Tibial nerve (tissue), 4 donors: ENCODE data around the gene TADA3. TPM values are rescaled to one million over a fixed set of nuclear protein-coding genes. Genes with fewer than 3 reads are reported as not detected.

Source experiments
- DNase-seq, 2 donors: peaks; one replicate each; pipeline ENCODE4 v3.0.0-alpha.2; 2019; ENCODE audit warnings: low spot score in 2 of 2
- H3K27ac ChIP-seq, 4 donors: fragments of 200-600 bp; sonication (generic) in 3 of 4; one replicate each; pipeline ENCODE4 v1.5.1; 2017 to 2019; ENCODE audit warnings: mild to moderate bottlenecking in 1 of 4
- H3K27me3 ChIP-seq, 2 donors: fragments of 200-600 bp; sonication (generic) in 1 of 2; one replicate each; pipeline versions ENCODE4 v1.5.1 to v1.6.0; 2017 to 2019
- H3K36me3 ChIP-seq, 3 donors: fragments of 200-600 bp; sonication (generic); one replicate each; pipeline ENCODE4 v1.5.1; 2018 to 2019
- H3K4me1 ChIP-seq, 4 donors: fragments of 200-600 bp; sonication (generic) in 3 of 4; one replicate each; pipeline ENCODE4 v1.5.1; 2017 to 2019
- H3K4me3 ChIP-seq, 4 donors: fragments of 200-600 bp; sonication (generic) in 3 of 4; one replicate each; pipeline ENCODE4 v1.5.1; 2017 to 2019; ENCODE audit warnings: mild to moderate bottlenecking in 1 of 4, moderate library complexity in 1 of 4
- H3K9me3 ChIP-seq, 4 donors: fragments of 200-600 bp; sonication (generic) in 3 of 4; one replicate each; pipeline ENCODE4 v1.5.1; 2017 to 2019
- CTCF ChIP-seq, 5 experiments: fragments of 200-600 bp in 3 of 5; fragments of 450-650 bp in 2 of 5; sonication (generic) in 3 of 5; IDR thresholded peaks; one replicate each; pipeline ENCODE4 v1.5.1; 2016 to 2019; ENCODE audit warnings: antibody characterized with exemption in 5 of 5, mild to moderate bottlenecking in 3 of 5, moderate library complexity in 2 of 5
- EP300 ChIP-seq, 2 donors: sonication (generic); formaldehyde crosslinking; IDR thresholded peaks; one replicate each; pipeline ENCODE4 v1.6.1; 2017; ENCODE audit warnings: antibody characterized with exemption in 2 of 2, mild to moderate bottlenecking in 1 of 2
- POLR2A ChIP-seq, 2 donors: fragments of 450-650 bp; IDR thresholded peaks; one replicate each; pipeline ENCODE4 v1.6.1; 2017; ENCODE audit warnings: antibody characterized with exemption in 2 of 2, mild to moderate bottlenecking in 2 of 2, moderate library complexity in 2 of 2
- WGBS, 2 donors: methylation state at CpG; one replicate each; pipeline ENCODE4 v1.1.5; 2018; 5-methylcytosine and 5-hydroxymethylcytosine counted together
- total RNA-seq, 4 donors: library from RNA; depleted of rRNA; stranded (reverse); fragments of >200 nt; gene quantifications; one replicate each; pipeline ENCODE4 v1.1.0, GENCODE V29; 2016

TADA3 gene
- total RNA-seq, 4 donors from 2014 or later, result 56.1 to 69.0 (median 65.4) TPM

GRCh38 chr3:9744162-9744561 is 48.1 kb downstream of the TADA3 start:
- Histone ChIP-seq H3K4me3 (no peak overlapping the region), H3K9me3 (no peaks in the 10 kb centered on the region), H3K4me1 (peaks cover 0 to 8% (median 4%) of the 10 kb centered on the region in 4 donors), H3K27me3 (no peaks in the 10 kb centered on the region), H3K36me3 (peaks cover 16 to 97% (median 61%) of the 10 kb centered on the region in 3 donors), H3K27ac (no peak overlapping the region)
- 90 to 100% methylated on average over 4 to 13 of the region's 13 CpGs for WGBS, 2 donors
- no peak for DNase-seq
- TF ChIP-seq POLR2A (IDR thresholded peaks at IDR 0.05) (no peak), EP300 (IDR thresholded peaks at IDR 0.05) (no peak), CTCF (IDR thresholded peaks at IDR 0.05) (no peak)

GRCh38 chr3:9743548-9743947 is 48.7 kb downstream of the TADA3 start:
- H3K36me3 ChIP-seq, result peaks cover 17 to 100% (median 67%) of the 10 kb centered on the region in 3 donors
- no peaks in the 10 kb centered on the region for H3K27me3 ChIP-seq
- no peak overlapping the region for H3K27ac ChIP-seq
- TF ChIP-seq EP300 (IDR thresholded peaks at IDR 0.05) (no peak), CTCF (IDR thresholded peaks at IDR 0.05) (no peak), POLR2A (IDR thresholded peaks at IDR 0.05) (no peak)
- DNase-seq, result no peak
- H3K4me1 ChIP-seq, result peaks cover 0 to 2% (median 0%) of the 10 kb centered on the region in 4 donors
- no peaks in the 10 kb centered on the region for H3K9me3 ChIP-seq
- no peak overlapping the region for H3K4me3 ChIP-seq
- WGBS, 2 donors, result 93 to 94% methylated on average over 18 of the region's 18 CpGs

GRCh38 chr3:9742560-9742959 is 49.7 kb downstream of the TADA3 start:
- peaks cover 17 to 100% (median 70%) of the 10 kb centered on the region in 3 donors for H3K36me3 ChIP-seq
- 87 to 90% methylated on average over 1 of the region's 1 CpG for WGBS, 2 donors

GRCh38 chr3:9739181-9739580 is 53.1 kb downstream of the TADA3 start:
- Histone ChIP-seq H3K36me3 (peaks cover 12 to 96% (median 58%) of the 10 kb centered on the region in 3 donors), H3K9me3 (no peaks in the 10 kb centered on the region), H3K27me3 (no peaks in the 10 kb centered on the region), H3K4me1 (peaks cover 0 to 12% (median 0%) of the 10 kb centered on the region in 4 donors), H3K27ac (no peak overlapping the region), H3K4me3 (no peak overlapping the region)
- TF ChIP-seq CTCF (IDR thresholded peaks at IDR 0.05) (no peak), POLR2A (IDR thresholded peaks at IDR 0.05) (no peak), EP300 (IDR thresholded peaks at IDR 0.05) (no peak)
- 88 to 89% methylated on average over 5 to 14 of the region's 15 CpGs for WGBS, 2 donors
- DNase-seq, result no peak

More at GRCh38 chr3:9742560-9742959, 49.7 kb downstream of the TADA3 start:
- H3K4me1 ChIP-seq, result no peaks in the 10 kb centered on the region
- no peak overlapping the region for H3K27ac ChIP-seq
- no peaks in the 10 kb centered on the region for H3K9me3 ChIP-seq
- DNase-seq, result no peak
- no peaks in the 10 kb centered on the region for H3K27me3 ChIP-seq
- H3K4me3 ChIP-seq, result no peak overlapping the region
- TF ChIP-seq POLR2A (IDR thresholded peaks at IDR 0.05) (no peak), CTCF (IDR thresholded peaks at IDR 0.05) (no peak), EP300 (IDR thresholded peaks at IDR 0.05) (no peak)

GRCh38 chr3:9736831-9737230 is 55.4 kb downstream of the TADA3 start:
- peaks cover 8 to 75% (median 36%) of the 10 kb centered on the region in 3 donors for H3K36me3 ChIP-seq
- H3K27ac ChIP-seq, result no peak overlapping the region
- H3K4me3 ChIP-seq, result no peak overlapping the region
- TF ChIP-seq CTCF (IDR thresholded peaks at IDR 0.05) (no peak), EP300 (IDR thresholded peaks at IDR 0.05) (no peak), POLR2A (IDR thresholded peaks at IDR 0.05) (no peak)
- no peaks in the 10 kb centered on the region for H3K9me3 ChIP-seq
- peaks cover 0 to 34% (median 16%) of the 10 kb centered on the region in 4 donors for H3K4me1 ChIP-seq
- no peaks in the 10 kb centered on the region for H3K27me3 ChIP-seq
- WGBS, 2 donors, result 72 to 74% methylated on average over 2 of the region's 2 CpGs
- DNase-seq, result no peak
